Transverse colon (tissue), 4 donors: ENCODE results near the gene FBXL2. TPM values are rescaled to one million over a fixed set of nuclear protein-coding genes. Genes with fewer than 3 reads are reported as not detected.

ENCODE experiments used
- DNase-seq: peaks from one replicate; pipeline ENCODE4 v3.0.0-alpha.2; 2019
- H3K27ac ChIP-seq, 4 donors: fragments of 200-600 bp; sonication (generic); 2 replicates each; pipeline ENCODE4 v1.5.1; 2016 to 2018; ENCODE audit warnings: inconsistent platforms in 4 of 4
- H3K27me3 ChIP-seq: fragments of 200-600 bp; sonication (generic); 2 replicates; pipeline ENCODE4 v1.5.1; 2017; ENCODE audit warnings: inconsistent platforms
- H3K36me3 ChIP-seq, 4 donors: fragments of 200-600 bp; sonication (generic); 2 replicates each; pipeline ENCODE4 v1.5.1; 2017 to 2019; ENCODE audit warnings: inconsistent platforms in 4 of 4
- H3K4me1 ChIP-seq, 4 donors: fragments of 200-600 bp; sonication (generic); 2 replicates each; pipeline ENCODE4 v1.5.1; 2017 to 2020; ENCODE audit warnings: inconsistent platforms in 4 of 4
- H3K4me3 ChIP-seq, 4 donors: fragments of 200-600 bp; sonication (generic); 1 replicate in 1 of 4; 2 replicates in 3 of 4; pipeline versions ENCODE4 v1.5.1 to v1.6.1; 2017 to 2019; ENCODE audit warnings: inconsistent platforms in 4 of 4
- H3K9me3 ChIP-seq, 2 donors: fragments of 200-600 bp; sonication (generic); 2 replicates each; pipeline ENCODE4 v1.5.1; 2017 to 2019; ENCODE audit warnings: inconsistent platforms in 2 of 2
- CTCF ChIP-seq, 5 experiments: fragments of 200-600 bp in 3 of 5; fragments of 450-650 bp in 2 of 5; sonication (generic) in 3 of 5; IDR thresholded peaks; 1 replicate in 2 of 5; 2 replicates in 3 of 5; pipeline ENCODE4 v1.5.1; 2016 to 2017; ENCODE audit warnings: antibody characterized with exemption in 5 of 5, inconsistent platforms in 3 of 5, mild to moderate bottlenecking in 2 of 5, moderate library complexity in 1 of 5
- EP300 ChIP-seq: sonication (generic); formaldehyde crosslinking; IDR thresholded peaks from one replicate; pipeline ENCODE4 v1.6.1; 2017; ENCODE audit warnings: antibody characterized with exemption, low read depth
- POLR2A ChIP-seq: fragments of 450-650 bp; IDR thresholded peaks from one replicate; pipeline ENCODE4 v1.6.1; 2016; ENCODE audit warnings: antibody characterized with exemption, mild to moderate bottlenecking, moderate library complexity
- POLR2AphosphoS5 ChIP-seq, 3 donors: sonication (generic); formaldehyde crosslinking; IDR thresholded peaks; one replicate each; pipeline ENCODE4 v1.6.1; 2016; ENCODE audit warnings: antibody characterized with exemption in 3 of 3
- WGBS, 2 donors: methylation state at CpG; one replicate each; pipeline ENCODE4 v1.1.5; 2018; ENCODE audit warnings: low coverage in 1 of 2; 5-methylcytosine and 5-hydroxymethylcytosine counted together
- in situ Hi-C, 4 donors: fragments of 200-750 bp; cut with MboI; loops; one replicate each; pipeline versions ENCODE4 v1.15.0 to v1.15.1; 2017; ENCODE audit warnings: low sequenced_read_pairs in 3 of 4, low pct_ligation_motif_present in 1 of 4, low pct_unique_long_range_greater_than_20kb in 1 of 4
- intact Hi-C: fragments of 100-400 bp; cut with DNase I; formaldehyde crosslinking; loops from one replicate; pipeline ENCODE4 v1.15.1; 2023; ENCODE audit warnings: low total_unique reads
- small RNA-seq, 4 donors: library from RNA; depleted of rRNA; stranded (forward); fragments of <200 nt; gene quantifications; one replicate each; pipeline ENCODE3, GENCODE V24; 2016
- total RNA-seq, 4 donors: library from RNA; depleted of rRNA; stranded (reverse); fragments of >200 nt; gene quantifications; one replicate each; pipeline ENCODE4 v1.1.0, GENCODE V29; 2016

The FBXL2 gene
- total RNA-seq, 4 donors from 2014 or later = 1.6 to 3.0 (median 2.6) TPM

- Histone ChIP-seq H3K4me3 (no peak overlapping the region), H3K36me3 (no peaks in the 10 kb centered on the region), H3K9me3 (no peaks in the 10 kb centered on the region), H3K27ac (no peak overlapping the region), H3K4me1 (peaks cover 8 to 81% (median 49%) of the 10 kb centered on the region in 4 donors), H3K27me3 (no peaks in the 10 kb centered on the region)
- TF ChIP-seq POLR2A (no peak), CTCF (IDR thresholded peaks at IDR 0.05) (no peak), POLR2AphosphoS5 (IDR thresholded peaks at IDR 0.05) (no peak), EP300 (no peak)
- in situ Hi-C loops = loop anchor here in 2 of 4 donors (25.0 kb wide), 1 partner anchor 357 kb away; the partner anchor contains the start of gene PDCD6IP (in 2 of the 2)
- intact Hi-C loops = no loop called here
- no peak for DNase-seq
- WGBS, 2 donors = 80% methylated on average over 1 of the region's 1 CpG; no CpG with 5 or more reads in 1 of the 2 donors
Measured at GRCh38 chr3:33430061-33430460, 152.8 kb downstream of the FBXL2 start.

GRCh38 chr3:33430571-33430970 lies 153.3 kb downstream of the FBXL2 start:
- Histone ChIP-seq H3K4me3 (no peak overlapping the region), H3K4me1 (peaks cover 8 to 81% (median 47%) of the 10 kb centered on the region in 4 donors), H3K27ac (no peak overlapping the region), H3K27me3 (no peaks in the 10 kb centered on the region), H3K9me3 (no peaks in the 10 kb centered on the region), H3K36me3 (no peaks in the 10 kb centered on the region)
- DNase-seq = no peak
- WGBS, 2 donors = 93 to 97% methylated on average over 4 of the region's 4 CpGs
- TF ChIP-seq POLR2AphosphoS5 (IDR thresholded peaks at IDR 0.05) (no peak), POLR2A (no peak), EP300 (no peak), CTCF (IDR thresholded peaks at IDR 0.05) (no peak)
- intact Hi-C loops (no loop called here), in situ Hi-C loops (loop anchor here in 2 of 4 donors (25.0 kb wide), 1 partner anchor 357 kb away; the partner anchor contains the start of gene PDCD6IP (in 2 of the 2))

- 14 to 27% methylated on average over 1 to 2 of the region's 2 CpGs for WGBS, 2 donors
- intact Hi-C loops = no loop called here
- Histone ChIP-seq H3K4me1 (peaks cover 20 to 85% (median 50%) of the 10 kb centered on the region in 4 donors), H3K9me3 (no peaks in the 10 kb centered on the region), H3K36me3 (no peaks in the 10 kb centered on the region), H3K27ac (no peak overlapping the region), H3K27me3 (no peaks in the 10 kb centered on the region), H3K4me3 (no peak overlapping the region)
- no peak for DNase-seq
- TF ChIP-seq EP300 = no peak
- TF ChIP-seq CTCF (IDR thresholded peaks at IDR 0.05) = no peak
- TF ChIP-seq POLR2AphosphoS5 (IDR thresholded peaks at IDR 0.05) = no peak
- TF ChIP-seq POLR2A = no peak
- in situ Hi-C loops = loop anchor here in 2 of 4 donors (25.0 kb wide), 1 partner anchor 353 kb away; the partner anchor contains the start of gene PDCD6IP (in 2 of the 2)
Measured at GRCh38 chr3:33433843-33434242, 156.6 kb downstream of the FBXL2 start.

Small RNAs within 50 kb of the gene (small RNA-seq; reads per million reads assigned to genes)
- 0 reads per million in 4 donors for gene RNU7-110P

Other genes starting within 250 kb of the FBXL2 start
- 100 to 1,000 TPM in 1 of 4 donors, 10 to 100 TPM in 3; 24.5 to 105 (median 78.7) TPM for gene GLB1, start 180.3 kb upstream of the FBXL2 start, total RNA-seq
- gene TMPPE, start 180.3 kb upstream of the FBXL2 start, total RNA-seq = 10 to 100 TPM in 3 of 4 donors, 1 to 10 TPM in 1; 5.0 to 19.5 (median 16.0) TPM
- 100 to 1,000 TPM in 1 of 4 donors, 10 to 100 TPM in 3; 71.1 to 138 (median 88.8) TPM for gene CRTAP, start 163.4 kb upstream of the FBXL2 start, total RNA-seq
- under 1 TPM in 2 of 4 donors, not detected in 2; 0.32 to 0.55 TPM for gene SUSD5, start 58.6 kb upstream of the FBXL2 start, total RNA-seq
- gene UBP1, start 163.0 kb downstream of the FBXL2 start, total RNA-seq = 100 to 1,000 TPM in 1 of 4 donors, 10 to 100 TPM in 3; 65.9 to 180 (median 86.1) TPM